Measurements from ENCODE around the gene LRRN2. TPM values are rescaled to one million over a fixed set of nuclear protein-coding genes. Genes with fewer than 3 reads are reported as not detected.

Gene LRRN2
- total RNA-seq, 1 experiment from 2014 or later = 5.3 TPM

GRCh38 chr1:204589409-204590038 lies 96.0 kb downstream of the LRRN2 start:
- H3K4me3 Mint-ChIP-seq = no peak overlapping the region
- TF ChIP-seq TCF7 (CRISPR knock-in tag; IDR thresholded peaks at IDR 0.05; ENCODE audit: low read depth) (no peak), ATF1 (CRISPR knock-in tag; IDR thresholded peaks at IDR 0.05) (no peak)
- H3K36me3 Mint-ChIP-seq = no peaks in the 10 kb centered on the region; the same call in none of the 2 replicates
- CTCF ChIA-PET = interaction anchor here (0.6 to 2.1 kb wide), 11 partner anchors 9 to 472 kb away, joined by 3 to 9 read pairs (median 5); no protein-coding TSS in a partner anchor
- peaks cover 26% of the 10 kb centered on the region for H3K4me1 Mint-ChIP-seq
- H3K9me3 Mint-ChIP-seq = peaks cover 4% of the 10 kb centered on the region; the same call in 1 of the 2 replicates
- no peak for DNase-seq (ENCODE audit: low spot score)
- POLR2A ChIA-PET = no interaction called here
- no peak for ATAC-seq
- no peak overlapping the region for H3K27ac Mint-ChIP-seq
- no peaks in the 10 kb centered on the region for H3K27me3 Mint-ChIP-seq (ENCODE audit: low read depth)

GRCh38 chr1:204588826-204589225 lies 96.7 kb downstream of the LRRN2 start:
- TF ChIP-seq SMAD3 (CRISPR knock-in tag; IDR thresholded peaks at IDR 0.05; ENCODE audit: borderline replicate concordance) (no peak), E2F4 (CRISPR knock-in tag; IDR thresholded peaks at IDR 0.05; ENCODE audit: borderline replicate concordance, low read depth) (no peak), USF2 (CRISPR knock-in tag; IDR thresholded peaks at IDR 0.05) (no peak), TEAD4 (CRISPR knock-in tag; IDR thresholded peaks at IDR 0.05) (no peak), FOXJ3 (CRISPR knock-in tag; IDR thresholded peaks at IDR 0.05; ENCODE audit: borderline replicate concordance) (no peak), FOXK1 (CRISPR knock-in tag; IDR thresholded peaks at IDR 0.05) (no peak), ZNF263 (CRISPR knock-in tag; IDR thresholded peaks at IDR 0.05; ENCODE audit: low read depth) (no peak), SP1 (CRISPR knock-in tag; conservative IDR thresholded peaks at IDR 0.05) (no peak), IRF2 (CRISPR knock-in tag; IDR thresholded peaks at IDR 0.05; ENCODE audit: borderline replicate concordance, low read depth) (no peak), ZMAT4 (CRISPR knock-in tag; IDR thresholded peaks at IDR 0.05) (no peak), GABPB1 (CRISPR knock-in tag; IDR thresholded peaks at IDR 0.05) (no peak), TEAD1 (CRISPR knock-in tag; IDR thresholded peaks at IDR 0.05) (no peak), KAT7 (CRISPR knock-in tag; IDR thresholded peaks at IDR 0.05; ENCODE audit: borderline replicate concordance) (no peak)
- TF ChIP-seq, protein P1, sequence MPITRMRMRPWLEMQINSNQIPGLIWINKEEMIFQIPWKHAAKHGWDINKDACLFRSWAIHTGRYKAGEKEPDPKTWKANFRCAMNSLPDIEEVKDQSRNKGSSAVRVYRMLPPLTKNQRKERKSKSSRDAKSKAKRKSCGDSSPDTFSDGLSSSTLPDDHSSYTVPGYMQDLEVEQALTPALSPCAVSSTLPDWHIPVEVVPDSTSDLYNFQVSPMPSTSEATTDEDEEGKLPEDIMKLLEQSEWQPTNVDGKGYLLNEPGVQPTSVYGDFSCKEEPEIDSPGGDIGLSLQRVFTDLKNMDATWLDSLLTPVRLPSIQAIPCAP (CRISPR knock-in tag; IDR thresholded peaks at IDR 0.05) = no peak
- ATAC-seq (peak; percentile 50), DNase-seq (ENCODE audit: low spot score) (no peak)
- Mint-ChIP-seq H3K36me3 (no peaks in the 10 kb centered on the region; the same call in none of the 2 replicates), H3K27me3 (ENCODE audit: low read depth) (no peaks in the 10 kb centered on the region), H3K4me1 (peaks cover 28% of the 10 kb centered on the region), H3K27ac (no peak overlapping the region), H3K9me3 (peaks cover 4% of the 10 kb centered on the region; the same call in 1 of the 2 replicates), H3K4me3 (no peak overlapping the region)
- CTCF ChIA-PET = interaction anchor here (0.6 to 2.1 kb wide), 16 partner anchors 9 to 473 kb away, joined by 3 to 9 read pairs (median 4); no protein-coding TSS in a partner anchor
- POLR2A ChIA-PET = interaction anchor here (0.6 to 0.7 kb wide), 3 partner anchors 73 to 294 kb away, joined by 3 to 7 read pairs (median 3); partner anchors contain the start of gene MDM4

DNA sequence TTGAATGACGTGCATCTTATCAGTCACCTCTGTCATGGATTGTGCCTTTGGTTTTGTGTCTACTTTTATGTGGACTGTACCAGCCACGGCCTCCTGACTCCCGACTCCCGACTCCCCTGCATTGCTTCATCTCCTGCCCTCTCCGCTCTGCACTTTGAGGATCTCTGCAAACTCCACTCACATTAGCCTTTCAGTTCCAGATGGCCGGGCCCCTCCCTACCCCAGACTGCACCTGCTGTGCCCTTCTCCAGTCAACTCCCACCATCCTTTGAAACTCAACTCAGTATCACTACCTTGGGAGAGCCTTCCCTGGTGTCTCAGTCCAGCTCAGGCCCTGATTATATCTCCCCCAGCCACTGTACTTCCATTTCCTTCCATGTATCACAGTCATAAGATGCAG lies 97.9 kb downstream of the LRRN2 start:
- CTCF ChIA-PET = interaction anchor here (1.7 kb wide), 1 partner anchor 219 kb away, joined by 7 read pairs; no protein-coding TSS in a partner anchor
- TF ChIP-seq, protein P2, sequence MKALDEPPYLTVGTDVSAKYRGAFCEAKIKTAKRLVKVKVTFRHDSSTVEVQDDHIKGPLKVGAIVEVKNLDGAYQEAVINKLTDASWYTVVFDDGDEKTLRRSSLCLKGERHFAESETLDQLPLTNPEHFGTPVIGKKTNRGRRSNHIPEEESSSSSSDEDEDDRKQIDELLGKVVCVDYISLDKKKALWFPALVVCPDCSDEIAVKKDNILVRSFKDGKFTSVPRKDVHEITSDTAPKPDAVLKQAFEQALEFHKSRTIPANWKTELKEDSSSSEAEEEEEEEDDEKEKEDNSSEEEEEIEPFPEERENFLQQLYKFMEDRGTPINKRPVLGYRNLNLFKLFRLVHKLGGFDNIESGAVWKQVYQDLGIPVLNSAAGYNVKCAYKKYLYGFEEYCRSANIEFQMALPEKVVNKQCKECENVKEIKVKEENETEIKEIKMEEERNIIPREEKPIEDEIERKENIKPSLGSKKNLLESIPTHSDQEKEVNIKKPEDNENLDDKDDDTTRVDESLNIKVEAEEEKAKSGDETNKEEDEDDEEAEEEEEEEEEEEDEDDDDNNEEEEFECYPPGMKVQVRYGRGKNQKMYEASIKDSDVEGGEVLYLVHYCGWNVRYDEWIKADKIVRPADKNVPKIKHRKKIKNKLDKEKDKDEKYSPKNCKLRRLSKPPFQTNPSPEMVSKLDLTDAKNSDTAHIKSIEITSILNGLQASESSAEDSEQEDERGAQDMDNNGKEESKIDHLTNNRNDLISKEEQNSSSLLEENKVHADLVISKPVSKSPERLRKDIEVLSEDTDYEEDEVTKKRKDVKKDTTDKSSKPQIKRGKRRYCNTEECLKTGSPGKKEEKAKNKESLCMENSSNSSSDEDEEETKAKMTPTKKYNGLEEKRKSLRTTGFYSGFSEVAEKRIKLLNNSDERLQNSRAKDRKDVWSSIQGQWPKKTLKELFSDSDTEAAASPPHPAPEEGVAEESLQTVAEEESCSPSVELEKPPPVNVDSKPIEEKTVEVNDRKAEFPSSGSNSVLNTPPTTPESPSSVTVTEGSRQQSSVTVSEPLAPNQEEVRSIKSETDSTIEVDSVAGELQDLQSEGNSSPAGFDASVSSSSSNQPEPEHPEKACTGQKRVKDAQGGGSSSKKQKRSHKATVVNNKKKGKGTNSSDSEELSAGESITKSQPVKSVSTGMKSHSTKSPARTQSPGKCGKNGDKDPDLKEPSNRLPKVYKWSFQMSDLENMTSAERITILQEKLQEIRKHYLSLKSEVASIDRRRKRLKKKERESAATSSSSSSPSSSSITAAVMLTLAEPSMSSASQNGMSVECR (CRISPR knock-in tag; IDR thresholded peaks at IDR 0.05; ENCODE audit: borderline replicate concordance) = no peak
- TF ChIP-seq ZNF219 (CRISPR knock-in tag; IDR thresholded peaks at IDR 0.05; ENCODE audit: borderline replicate concordance) = no peak
- TF ChIP-seq TEAD1 (CRISPR knock-in tag; IDR thresholded peaks at IDR 0.05) = no peak
- TF ChIP-seq E2F1 (CRISPR knock-in tag; IDR thresholded peaks at IDR 0.05) = no peak
- no peak for TF ChIP-seq CREM (CRISPR knock-in tag; IDR thresholded peaks at IDR 0.05)
- TF ChIP-seq ZNF232 (CRISPR knock-in tag; IDR thresholded peaks at IDR 0.05) = no peak
- no peak for TF ChIP-seq RORB (CRISPR knock-in tag; IDR thresholded peaks at IDR 0.05)

More for the DNA sequence above, 97.9 kb downstream of the LRRN2 start:
- no peaks in the 10 kb centered on the region for H3K27me3 Mint-ChIP-seq (ENCODE audit: low read depth)
- ATAC-seq = no peak
- H3K4me1 Mint-ChIP-seq = peaks cover 28% of the 10 kb centered on the region
- peaks cover 4% of the 10 kb centered on the region; the same call in 1 of the 2 replicates for H3K9me3 Mint-ChIP-seq
- DNase-seq (ENCODE audit: low spot score) = no peak
- H3K4me3 Mint-ChIP-seq = no peak overlapping the region
- H3K27ac Mint-ChIP-seq = no peak overlapping the region
- H3K36me3 Mint-ChIP-seq = no peaks in the 10 kb centered on the region; the same call in none of the 2 replicates
- POLR2A ChIA-PET = no interaction called here

All from WTC11 (cell line).